PC-9 (cell line): ENCODE data around the gene WDR59.

Experiments used
- CTCF ChIP-seq: fragments of 200-600 bp; sonication (generic); conservative IDR thresholded peaks from 2 replicates; pipeline ENCODE4 v1.6.1; 2017; ENCODE audit warnings: mixed run types, antibody characterized with exemption, mild to moderate bottlenecking, moderate library complexity
- EZH2 ChIP-seq: fragments of 200-600 bp; sonication (generic); IDR thresholded peaks from 2 replicates; pipeline ENCODE4 v1.8.0; 2017; ENCODE audit warnings: antibody characterized with exemption, low read depth

GRCh38 chr16:74887084-74887483, 97.8 kb downstream of the WDR59 start:
- no peak for TF ChIP-seq EZH2
- no peak for TF ChIP-seq CTCF
